DND-41 (cell line): ENCODE measurements around the gene NUBPL.

ENCODE experiments used
- ATAC-seq: fragments of 200-7000 bp; cut with Tn5 transposase; 3 replicates; pipeline ENCODE4 v1.9.1; 2021; ENCODE audit warnings: low read depth; ENCODE audit not compliant: insufficient read depth
- DNase-seq: peaks from one replicate; pipeline ENCODE4 v3.0.0-alpha.2; 2020
- H2AFZ ChIP-seq: 2 replicates; pipeline ENCODE4 v1.6.0; 2012; ENCODE audit warnings: low read depth, low read length
- H3K27ac ChIP-seq: 2 replicates; pipeline ENCODE4 v1.5.1; 2012; ENCODE audit warnings: low read length, inconsistent platforms
- H3K27me3 ChIP-seq: fragments of 200-600 bp; sonication (generic); 2 replicates; pipeline ENCODE4 v1.6.0; 2012; ENCODE audit warnings: low read length, mild to moderate bottlenecking, inconsistent platforms; ENCODE audit not compliant: insufficient read depth, poor library complexity
- H3K36me3 ChIP-seq: 2 replicates; pipeline ENCODE4 v1.5.1; 2012; ENCODE audit warnings: low read length, inconsistent platforms; ENCODE audit not compliant: insufficient read depth
- H3K4me1 ChIP-seq: 2 replicates; pipeline ENCODE4 v1.5.1; 2012; ENCODE audit warnings: mild to moderate bottlenecking, low read length; ENCODE audit not compliant: insufficient read depth
- H3K4me2 ChIP-seq: 2 replicates; pipeline ENCODE4 v1.6.0; 2012; ENCODE audit warnings: mild to moderate bottlenecking, moderate library complexity, low read length, inconsistent platforms; ENCODE audit not compliant: insufficient read depth
- H3K4me3 ChIP-seq, 2 experiments: fragments of 200-600 bp in 1 of 2; shearing (Covaris generic) in 1 of 2; 2 replicates each; pipeline ENCODE4 v1.5.1; 2012 to 2016; ENCODE audit warnings: inconsistent platforms in 2 of 2, low read length in 2 of 2, mild to moderate bottlenecking in 2 of 2, low read depth in 1 of 2, moderate library complexity in 1 of 2
- H3K79me2 ChIP-seq: 2 replicates; pipeline ENCODE4 v1.6.0; 2012; ENCODE audit warnings: low read length, inconsistent platforms; ENCODE audit not compliant: insufficient read depth
- H3K9ac ChIP-seq: 2 replicates; pipeline ENCODE4 v1.6.0; 2012; ENCODE audit warnings: low read depth, mild to moderate bottlenecking, inconsistent platforms, low read length, moderate library complexity
- H3K9me3 ChIP-seq: 2 replicates; pipeline ENCODE4 v1.5.1; 2012; ENCODE audit warnings: low read length, moderate library complexity, mild to moderate bottlenecking, inconsistent platforms; ENCODE audit not compliant: insufficient read depth, severe bottlenecking
- H4K20me1 ChIP-seq: 2 replicates; pipeline ENCODE4 v1.6.0; 2012; ENCODE audit warnings: low read length; ENCODE audit not compliant: insufficient read depth
- EZH2 ChIP-seq: IDR thresholded peaks from 3 replicates; pipeline ENCODE4 v1.6.1; 2012; ENCODE audit warnings: borderline replicate concordance, low read depth, mild to moderate bottlenecking, moderate library complexity, low read length, inconsistent platforms; ENCODE audit not compliant: severe bottlenecking
- TF ChIP-seq, protein P1 (sequence below): IDR thresholded peaks from 2 replicates; pipeline ENCODE4 v1.5.1; 2012; ENCODE audit warnings: borderline replicate concordance, low read length, moderate library complexity, mild to moderate bottlenecking; ENCODE audit not compliant: poor library complexity, severe bottlenecking; ENCODE audit errors: extremely low read depth

The NUBPL gene

DNA sequence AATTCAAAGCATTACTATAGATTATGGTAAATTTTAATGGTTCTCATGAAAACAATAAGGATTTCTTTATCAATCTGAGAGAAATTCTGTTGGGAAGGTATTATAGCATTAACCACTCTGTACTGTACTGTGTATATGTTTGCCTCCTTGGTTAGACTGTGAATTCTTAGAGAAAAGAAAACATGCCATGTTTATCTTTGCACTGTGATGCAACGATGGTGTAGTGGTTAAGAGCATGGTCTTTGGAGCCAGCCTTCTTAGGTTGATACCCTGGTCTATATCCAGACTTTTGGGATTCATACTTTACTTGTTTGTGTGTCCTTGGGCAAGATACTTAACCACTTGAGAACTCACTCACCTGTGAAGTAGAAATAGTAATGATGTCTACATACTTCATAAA is 32.2 kb upstream of the NUBPL start:
- no peak overlapping the region for H3K4me3 ChIP-seq
- H3K9me3 ChIP-seq: no peaks in the 10 kb centered on the region
- TF ChIP-seq, protein P1, sequence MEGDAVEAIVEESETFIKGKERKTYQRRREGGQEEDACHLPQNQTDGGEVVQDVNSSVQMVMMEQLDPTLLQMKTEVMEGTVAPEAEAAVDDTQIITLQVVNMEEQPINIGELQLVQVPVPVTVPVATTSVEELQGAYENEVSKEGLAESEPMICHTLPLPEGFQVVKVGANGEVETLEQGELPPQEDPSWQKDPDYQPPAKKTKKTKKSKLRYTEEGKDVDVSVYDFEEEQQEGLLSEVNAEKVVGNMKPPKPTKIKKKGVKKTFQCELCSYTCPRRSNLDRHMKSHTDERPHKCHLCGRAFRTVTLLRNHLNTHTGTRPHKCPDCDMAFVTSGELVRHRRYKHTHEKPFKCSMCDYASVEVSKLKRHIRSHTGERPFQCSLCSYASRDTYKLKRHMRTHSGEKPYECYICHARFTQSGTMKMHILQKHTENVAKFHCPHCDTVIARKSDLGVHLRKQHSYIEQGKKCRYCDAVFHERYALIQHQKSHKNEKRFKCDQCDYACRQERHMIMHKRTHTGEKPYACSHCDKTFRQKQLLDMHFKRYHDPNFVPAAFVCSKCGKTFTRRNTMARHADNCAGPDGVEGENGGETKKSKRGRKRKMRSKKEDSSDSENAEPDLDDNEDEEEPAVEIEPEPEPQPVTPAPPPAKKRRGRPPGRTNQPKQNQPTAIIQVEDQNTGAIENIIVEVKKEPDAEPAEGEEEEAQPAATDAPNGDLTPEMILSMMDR: no peak
- TF ChIP-seq EZH2: no peak
- DNase-seq: no peak
- H3K9ac ChIP-seq: no peak overlapping the region
- H4K20me1 ChIP-seq: no peaks in the 10 kb centered on the region
- H2AFZ ChIP-seq: no peak overlapping the region
- H3K27ac ChIP-seq: no peak overlapping the region
- no peaks in the 10 kb centered on the region for H3K79me2 ChIP-seq
- H3K36me3 ChIP-seq: no peaks in the 10 kb centered on the region
- H3K4me1 ChIP-seq: no peaks in the 10 kb centered on the region
- H3K27me3 ChIP-seq: no peaks in the 10 kb centered on the region
- no peak for ATAC-seq
- H3K4me2 ChIP-seq: no peak overlapping the region

DNA sequence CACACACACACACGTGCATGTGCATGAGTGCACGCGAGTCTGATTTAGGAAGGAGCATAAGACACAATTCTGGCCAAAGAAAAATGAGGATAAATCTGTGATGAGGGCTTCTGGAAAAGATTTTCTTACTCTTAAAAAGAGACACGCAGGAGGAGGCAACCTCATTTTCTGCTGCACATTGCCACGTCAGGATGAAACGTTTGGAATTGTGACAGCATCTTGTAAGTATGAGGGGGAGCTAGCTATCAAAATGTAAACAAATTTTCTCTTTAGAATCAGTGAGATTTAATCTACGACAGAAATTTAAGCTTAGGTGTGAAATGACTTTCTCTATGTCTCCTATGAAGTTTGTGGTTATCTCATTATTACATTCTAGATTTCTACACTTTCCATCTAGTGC is 31.1 kb upstream of the NUBPL start:
- Histone ChIP-seq H3K4me3 (no peak overlapping the region), H3K36me3 (no peaks in the 10 kb centered on the region), H3K4me2 (no peak overlapping the region), H3K27me3 (no peaks in the 10 kb centered on the region), H4K20me1 (no peaks in the 10 kb centered on the region), H3K9me3 (no peaks in the 10 kb centered on the region), H3K9ac (no peak overlapping the region), H3K27ac (no peak overlapping the region), H3K4me1 (no peaks in the 10 kb centered on the region), H2AFZ (no peak overlapping the region), H3K79me2 (no peaks in the 10 kb centered on the region)
- TF ChIP-seq EZH2: no peak
- TF ChIP-seq, protein P1: no peak
- DNase-seq (no peak), ATAC-seq (no peak)

DNA sequence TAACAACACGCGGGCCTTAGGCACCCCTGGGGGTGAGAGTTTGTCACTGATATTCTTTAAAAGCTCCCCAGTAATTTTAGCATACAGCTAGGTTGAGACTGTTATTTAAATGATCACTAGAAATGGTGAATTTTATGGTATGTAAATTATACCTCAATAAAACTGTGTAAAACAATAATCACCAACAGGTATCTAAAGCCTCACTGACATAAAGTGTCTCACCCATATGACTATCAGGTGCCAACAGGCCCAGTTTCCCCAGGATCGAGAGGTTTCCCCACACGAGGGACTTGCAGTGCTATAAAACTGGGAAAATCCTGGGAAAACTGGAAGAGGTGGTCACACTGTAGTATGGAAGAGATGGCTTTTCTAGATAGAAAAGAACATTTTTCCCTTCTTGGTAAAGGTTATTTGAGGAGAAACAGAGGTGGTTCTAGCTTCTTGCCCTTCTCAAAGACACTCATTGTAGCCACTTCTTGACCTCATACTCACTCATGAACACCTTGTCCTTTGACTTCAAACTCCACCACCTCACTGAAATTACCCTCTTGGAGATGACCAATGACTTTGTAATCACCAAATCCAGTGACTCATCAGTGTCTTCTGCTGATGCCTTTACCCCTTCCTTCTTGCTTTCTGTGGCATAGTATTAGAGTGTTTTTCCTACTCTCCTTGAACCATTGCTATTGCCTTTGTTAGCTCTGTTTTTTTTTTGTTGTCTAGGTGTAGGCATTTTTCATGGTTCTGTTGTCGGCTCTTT is 24.8 kb upstream of the NUBPL start:
- Histone ChIP-seq H3K9me3 (no peaks in the 10 kb centered on the region), H3K4me1 (no peaks in the 10 kb centered on the region), H4K20me1 (no peaks in the 10 kb centered on the region), H3K4me3 (no peak overlapping the region), H3K27me3 (no peaks in the 10 kb centered on the region), H3K4me2 (no peak overlapping the region), H3K9ac (no peak overlapping the region), H3K27ac (no peak overlapping the region), H3K79me2 (no peaks in the 10 kb centered on the region), H3K36me3 (no peaks in the 10 kb centered on the region), H2AFZ (no peak overlapping the region)
- TF ChIP-seq, protein P1: no peak
- TF ChIP-seq EZH2: no peak
- DNase-seq (no peak), ATAC-seq (no peak)
